A673 (cell line): ENCODE results near the gene TRAPPC12. TPM values are rescaled to one million over a fixed set of nuclear protein-coding genes. Genes with fewer than 3 reads are reported as not detected.
A peak's percentile ranks its signal among the peaks of the same experiment; 100 is the strongest.

Experiments
- BruUV-seq: library from RNA; stranded (reverse); fragments of 400-500 nt; replicated peaks from 2 replicates; lab custom pipeline; 2021; lab: Mats Ljungman, UMichigan
- CTCF ChIA-PET: fragments of 300-600 bp; sonication (Branson Sonifier 250); formaldehyde crosslinking; loops from one replicate; lab custom pipeline; 2022; ENCODE audit warnings: antibody characterized with exemption; lab: Charles Lee
- POLR2A ChIA-PET: fragments of 300-600 bp; sonication (Branson Sonifier 250); formaldehyde crosslinking; loops from one replicate; lab custom pipeline; 2022; ENCODE audit warnings: antibody characterized with exemption; ENCODE audit not compliant: low non-redundant PET; lab: Charles Lee
- DNase-seq: peaks from one replicate; pipeline ENCODE4 v3.0.0-alpha.2; 2015; ENCODE audit warnings: low spot score
- H3K27ac ChIP-seq: fragments of 200-600 bp; sonication (generic); 2 replicates; pipeline ENCODE4 v1.5.1; 2016; ENCODE audit warnings: mixed run types, low read depth, mild to moderate bottlenecking, mixed read lengths, antibody characterized with exemption, low read length; ENCODE audit not compliant: poor library complexity, severe bottlenecking
- H3K27me3 ChIP-seq: fragments of 200-600 bp; sonication (generic); replicated peaks from 2 replicates; pipeline ENCODE4 v1.6.1; 2017; ENCODE audit warnings: mixed run types, low read depth, mild to moderate bottlenecking, mixed read lengths, antibody characterized with exemption, low read length; ENCODE audit not compliant: insufficient read depth, poor library complexity
- H3K36me3 ChIP-seq: fragments of 200-600 bp; sonication (generic); 2 replicates; pipeline ENCODE4 v1.6.1; 2016; ENCODE audit warnings: mixed run types, mild to moderate bottlenecking, mixed read lengths, antibody characterized with exemption, low read length; ENCODE audit not compliant: insufficient read depth, poor library complexity, severe bottlenecking
- H3K4me1 ChIP-seq: fragments of 200-600 bp; sonication (generic); 2 replicates; pipeline ENCODE4 v1.6.1; 2017; ENCODE audit warnings: mixed run types, mild to moderate bottlenecking, mixed read lengths, antibody characterized with exemption, low read length; ENCODE audit not compliant: insufficient read depth, poor library complexity, severe bottlenecking
- H3K4me3 ChIP-seq: fragments of 200-600 bp; sonication (generic); 2 replicates; pipeline ENCODE4 v1.5.1; 2016; ENCODE audit warnings: low read depth, mixed run types, mild to moderate bottlenecking, mixed read lengths, low read length; ENCODE audit not compliant: poor library complexity, severe bottlenecking
- H3K9me3 ChIP-seq: fragments of 200-600 bp; sonication (generic); 2 replicates; pipeline ENCODE4 v1.6.1; 2016; ENCODE audit warnings: mixed run types, low read depth, mild to moderate bottlenecking, mixed read lengths, antibody characterized with exemption, low read length; ENCODE audit not compliant: poor library complexity, severe bottlenecking
- EZH2 ChIP-seq: fragments of 200-600 bp; sonication (generic); IDR thresholded peaks from 2 replicates; pipeline ENCODE4 v1.6.1; 2017; ENCODE audit warnings: borderline replicate concordance, low read depth, mild to moderate bottlenecking, mixed read lengths, antibody characterized with exemption, low read length; ENCODE audit not compliant: poor library complexity, severe bottlenecking
- intact Hi-C: fragments of 100-400 bp; cut with micrococcal nuclease; formaldehyde crosslinking; loops from one replicate; pipeline ENCODE4 v1.10.0; 2022; ENCODE audit not compliant: unreplicated experiment
- total RNA-seq: library from RNA; stranded (reverse); gene quantifications from 2 replicates; pipeline ENCODE4 v1.2.3, GENCODE V29; 2021
- TF ChIP-seq, protein P1 (sequence below): fragments of 300-800, 200-600 bp; sonication (generic); conservative IDR thresholded peaks from 2 replicates; pipeline ENCODE4 v1.5.1; 2017; ENCODE audit warnings: low read depth, mild to moderate bottlenecking, antibody characterized with exemption, low read length, moderate library complexity, mixed read lengths

The TRAPPC12 gene
- total RNA-seq, 1 experiment from 2014 or later = 94.4 TPM

DNA sequence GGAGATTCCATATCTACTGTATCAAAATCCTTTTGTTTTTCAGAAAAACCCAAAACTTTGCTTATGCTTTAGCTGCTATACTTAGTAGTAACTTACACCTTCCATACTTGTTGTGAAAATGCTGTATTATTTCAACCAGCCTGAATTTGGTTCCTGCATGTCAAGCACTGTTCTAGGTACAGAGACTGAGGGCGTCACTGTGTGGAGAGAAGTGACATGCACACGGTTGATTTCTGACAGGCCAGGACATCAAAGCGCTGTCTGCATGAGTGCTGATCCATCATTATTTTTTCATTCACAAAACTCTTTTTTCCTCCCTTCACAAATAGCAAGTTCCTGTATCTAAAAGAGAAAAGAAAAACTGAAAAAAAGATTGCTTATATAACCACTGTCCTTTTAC, 31.6 kb downstream of the TRAPPC12 start:
- Histone ChIP-seq H3K9me3 (no peaks in the 10 kb centered on the region), H3K4me3 (no peak overlapping the region), H3K27me3 (no peaks in the 10 kb centered on the region), H3K27ac (no peak overlapping the region), H3K4me1 (peaks cover 5% of the 10 kb centered on the region), H3K36me3 (no peaks in the 10 kb centered on the region)
- CTCF ChIA-PET = no interaction called here
- no TSS peak for BruUV-seq
- no peak for DNase-seq
- no peak for TF ChIP-seq EZH2
- TF ChIP-seq, protein P1, sequence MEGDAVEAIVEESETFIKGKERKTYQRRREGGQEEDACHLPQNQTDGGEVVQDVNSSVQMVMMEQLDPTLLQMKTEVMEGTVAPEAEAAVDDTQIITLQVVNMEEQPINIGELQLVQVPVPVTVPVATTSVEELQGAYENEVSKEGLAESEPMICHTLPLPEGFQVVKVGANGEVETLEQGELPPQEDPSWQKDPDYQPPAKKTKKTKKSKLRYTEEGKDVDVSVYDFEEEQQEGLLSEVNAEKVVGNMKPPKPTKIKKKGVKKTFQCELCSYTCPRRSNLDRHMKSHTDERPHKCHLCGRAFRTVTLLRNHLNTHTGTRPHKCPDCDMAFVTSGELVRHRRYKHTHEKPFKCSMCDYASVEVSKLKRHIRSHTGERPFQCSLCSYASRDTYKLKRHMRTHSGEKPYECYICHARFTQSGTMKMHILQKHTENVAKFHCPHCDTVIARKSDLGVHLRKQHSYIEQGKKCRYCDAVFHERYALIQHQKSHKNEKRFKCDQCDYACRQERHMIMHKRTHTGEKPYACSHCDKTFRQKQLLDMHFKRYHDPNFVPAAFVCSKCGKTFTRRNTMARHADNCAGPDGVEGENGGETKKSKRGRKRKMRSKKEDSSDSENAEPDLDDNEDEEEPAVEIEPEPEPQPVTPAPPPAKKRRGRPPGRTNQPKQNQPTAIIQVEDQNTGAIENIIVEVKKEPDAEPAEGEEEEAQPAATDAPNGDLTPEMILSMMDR = no peak
- POLR2A ChIA-PET = no interaction called here
- intact Hi-C loops = no loop called here

DNA sequence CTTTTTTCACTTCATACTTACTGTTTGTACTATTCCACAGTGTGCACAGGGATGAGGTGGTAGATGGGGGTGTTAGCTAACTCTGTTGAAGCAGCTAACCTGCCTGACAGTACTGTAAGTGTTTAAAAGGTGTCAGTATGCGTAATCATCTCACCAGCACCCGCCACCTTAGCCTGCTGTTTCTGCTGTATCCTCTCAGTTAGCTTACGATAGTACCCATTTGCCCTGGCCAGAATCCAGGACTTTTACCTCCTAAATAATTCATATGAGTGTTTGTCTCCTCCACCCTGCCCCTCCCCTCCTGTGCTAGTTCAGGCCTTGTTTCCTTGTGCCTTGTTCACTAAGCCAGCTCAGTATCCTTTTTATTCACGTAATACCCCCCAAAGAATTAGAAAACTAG, 34.2 kb downstream of the TRAPPC12 start:
- no TSS peak for BruUV-seq
- H3K4me3 ChIP-seq = no peak overlapping the region
- H3K4me1 ChIP-seq = peaks cover 5% of the 10 kb centered on the region
- DNase-seq = peak; percentile 19
- H3K36me3 ChIP-seq = peaks cover 4% of the 10 kb centered on the region
- H3K9me3 ChIP-seq = no peaks in the 10 kb centered on the region
- no peak for TF ChIP-seq EZH2
- TF ChIP-seq, protein P1 = no peak
- H3K27ac ChIP-seq = no peak overlapping the region
- no peaks in the 10 kb centered on the region for H3K27me3 ChIP-seq
- ChIA-PET POLR2A (no interaction called here), CTCF (no interaction called here)
- intact Hi-C loops = no loop called here

GRCh38 chr2:3414133-3414860, 34.8 kb downstream of the TRAPPC12 start:
- Histone ChIP-seq H3K9me3 (no peaks in the 10 kb centered on the region), H3K27ac (no peak overlapping the region), H3K4me3 (no peak overlapping the region), H3K36me3 (peaks cover 4% of the 10 kb centered on the region), H3K4me1 (peaks cover 5% of the 10 kb centered on the region), H3K27me3 (no peaks in the 10 kb centered on the region)
- BruUV-seq = no TSS peak
- TF ChIP-seq, protein P1 = no peak
- no peak for TF ChIP-seq EZH2
- no peak for DNase-seq
- ChIA-PET CTCF (no interaction called here), POLR2A (no interaction called here)
- intact Hi-C loops = no loop called here
